GM12865 (cell line): ENCODE results near the gene SENP6.

Source experiments
- DNase-seq: peaks from one replicate; pipeline ENCODE4 v3.0.0; 2010; ENCODE audit warnings: low read depth
- H3K4me3 ChIP-seq: 2 replicates; pipeline ENCODE4 v1.5.1; 2011; ENCODE audit warnings: mild to moderate bottlenecking, low read depth, low read length, control low read depth
- CTCF ChIP-seq: IDR thresholded peaks from 2 replicates; pipeline ENCODE4 v1.5.1; 2011; ENCODE audit warnings: low read length, control low read depth, low read depth, inconsistent platforms; ENCODE audit not compliant: insufficient read depth; ENCODE audit errors: missing control alignments

Gene SENP6

GRCh38 chr6:75757295-75757694 is 155.6 kb downstream of the SENP6 start:
- DNase-seq, result no peak
- no peak overlapping the region for H3K4me3 ChIP-seq
- TF ChIP-seq CTCF, result no peak

GRCh38 chr6:75758061-75758460 is 156.4 kb downstream of the SENP6 start:
- TF ChIP-seq CTCF, result no peak
- DNase-seq, result no peak
- no peak overlapping the region for H3K4me3 ChIP-seq

- H3K4me3 ChIP-seq, result no peak overlapping the region
- no peak for DNase-seq
- no peak for TF ChIP-seq CTCF
Measured at GRCh38 chr6:75759207-75759606, 157.5 kb downstream of the SENP6 start.

GRCh38 chr6:75760320-75760719 is 158.6 kb downstream of the SENP6 start:
- DNase-seq, result no peak
- no peak overlapping the region for H3K4me3 ChIP-seq
- no peak for TF ChIP-seq CTCF

DNA sequence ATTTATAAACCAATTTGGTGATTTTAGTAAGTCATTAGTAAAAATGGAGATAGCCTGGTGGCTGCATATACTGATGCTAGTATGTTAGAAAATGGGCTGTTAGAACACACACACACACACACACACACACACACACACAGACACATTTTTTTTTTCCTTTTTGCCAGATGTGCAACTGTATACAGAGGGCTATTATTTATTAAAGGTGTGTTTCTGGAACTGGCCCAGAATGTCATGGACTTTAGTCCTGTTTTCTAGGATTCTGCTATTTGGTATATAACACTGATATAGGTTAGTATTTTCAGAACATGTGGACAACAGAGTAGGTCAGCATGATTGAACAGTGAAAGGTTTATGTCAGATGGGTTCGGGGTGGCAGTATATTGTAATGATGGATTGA is 159.8 kb downstream of the SENP6 start:
- DNase-seq, result no peak
- TF ChIP-seq CTCF, result no peak
- no peak overlapping the region for H3K4me3 ChIP-seq

DNA sequence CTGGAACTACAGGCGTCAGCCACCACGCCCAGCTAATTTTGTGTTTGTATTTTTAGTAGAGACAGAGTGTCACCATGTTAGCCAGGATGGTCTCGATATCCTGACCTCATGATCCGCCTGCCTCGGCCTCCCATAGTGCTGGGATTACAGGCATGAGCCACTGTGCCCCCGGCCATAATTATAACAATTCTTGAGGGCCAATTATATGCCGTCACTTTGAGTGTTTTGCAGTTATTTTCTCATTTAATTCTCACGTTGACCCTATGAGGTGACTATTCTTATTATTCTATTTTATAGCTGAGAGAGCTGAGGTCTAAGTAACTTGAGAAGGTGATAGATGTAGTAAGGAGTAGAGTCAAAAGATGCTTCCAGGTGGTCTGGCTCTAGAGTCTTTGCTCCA is 160.4 kb downstream of the SENP6 start:
- no peak for TF ChIP-seq CTCF
- DNase-seq, result no peak
- H3K4me3 ChIP-seq, result no peak overlapping the region

DNA sequence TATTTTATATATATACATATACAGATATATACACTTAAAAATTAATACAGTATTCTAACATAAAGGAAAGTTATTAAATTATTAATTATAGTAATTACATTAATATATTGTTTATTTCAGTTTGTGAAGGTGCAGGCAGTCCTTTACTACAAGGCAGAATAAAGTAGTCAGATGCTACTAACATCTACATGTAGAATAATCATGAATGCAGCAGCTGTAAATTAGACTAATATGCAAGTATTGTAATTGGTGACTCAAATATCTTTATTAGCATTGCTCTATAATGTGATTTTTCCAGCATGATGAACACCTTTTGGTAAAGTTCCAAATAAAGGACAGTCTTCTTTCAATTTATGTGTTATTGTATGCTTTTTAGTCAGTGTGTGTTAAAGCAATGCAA is 164.7 kb downstream of the SENP6 start:
- no peak for TF ChIP-seq CTCF
- no peak for DNase-seq
- no peak overlapping the region for H3K4me3 ChIP-seq
